HEK293 (cell line): ENCODE data around the gene PALB2.

Experiments
- CTCF ChIA-PET: fragments of 350-600 bp; formaldehyde crosslinking; extraction: SDS; loops from one replicate; lab custom pipeline; 2021; ENCODE audit warnings: antibody characterized with exemption; lab: Yijun Ruan, JAX
- POLR2A ChIA-PET: fragments of 300-600 bp; formaldehyde crosslinking; extraction: SDS; loops from one replicate; lab custom pipeline; 2020; ENCODE audit warnings: antibody characterized with exemption, inconsistent platforms; lab: Yijun Ruan, JAX
- H3K27ac ChIP-seq: fragments of 200-500 bp; sonication (Bioruptor generic); 2 replicates; pipeline ENCODE4 v1.5.1; 2014; ENCODE audit warnings: low read depth, low read length, control low read depth, inconsistent platforms; ENCODE audit errors: extremely low read depth
- H3K36me3 ChIP-seq, 2 experiments: fragments of 200-500 bp in 1 of 2; sonication (Bioruptor generic) in 1 of 2; 1 replicate in 1 of 2; 2 replicates in 1 of 2; pipeline ENCODE4 v1.5.1; 2014 to 2017; ENCODE audit warnings: inconsistent platforms in 2 of 2, low read length in 2 of 2; ENCODE audit not compliant: control insufficient read depth in 2 of 2, insufficient read depth in 1 of 2
- H3K4me1 ChIP-seq: fragments of 200-500 bp; sonication (Bioruptor generic); 2 replicates; pipeline ENCODE4 v1.5.1; 2014; ENCODE audit warnings: mild to moderate bottlenecking, low read length, inconsistent platforms; ENCODE audit not compliant: control insufficient read depth, insufficient read depth
- H3K4me3 ChIP-seq: 2 replicates; pipeline ENCODE4 v1.5.1; 2011; ENCODE audit warnings: low read depth, mild to moderate bottlenecking, control low read depth, low read length, moderate library complexity
- H3K9me3 ChIP-seq: fragments of 200-500 bp; sonication (Bioruptor generic); 2 replicates; pipeline ENCODE4 v1.5.1; 2014; ENCODE audit warnings: low read depth, low read length, inconsistent platforms; ENCODE audit not compliant: control insufficient read depth, insufficient read depth
- GFI1B ChIP-seq: fragments of 450-650 bp; formaldehyde crosslinking; IDR thresholded peaks from 2 replicates; pipeline ENCODE4 v1.5.1; 2016; ENCODE audit warnings: missing biosample characterization, missing genetic modification characterization
- MZF1 ChIP-seq: fragments of 450-650 bp; formaldehyde crosslinking; IDR thresholded peaks from 2 replicates; pipeline ENCODE4 v1.5.1; 2017; ENCODE audit warnings: missing biosample characterization, missing genetic modification characterization, borderline replicate concordance
- ZNF146 ChIP-seq: fragments of 450-650 bp; formaldehyde crosslinking; IDR thresholded peaks from 2 replicates; pipeline ENCODE4 v1.5.1; 2016; ENCODE audit warnings: missing biosample characterization, missing genetic modification characterization
- ZNF214 ChIP-seq: fragments of 450-650 bp; formaldehyde crosslinking; IDR thresholded peaks from 2 replicates; pipeline ENCODE4 v1.5.1; 2017; ENCODE audit warnings: missing biosample characterization, mild to moderate bottlenecking, missing genetic modification characterization, borderline replicate concordance
- ZNF221 ChIP-seq: fragments of 450-650 bp; formaldehyde crosslinking; IDR thresholded peaks from 2 replicates; pipeline ENCODE4 v1.5.1; 2017; ENCODE audit warnings: missing biosample characterization, missing genetic modification characterization, borderline replicate concordance
- ZNF239 ChIP-seq: fragments of 450-650 bp; formaldehyde crosslinking; IDR thresholded peaks from 2 replicates; pipeline ENCODE4 v1.5.1; 2016; ENCODE audit warnings: missing biosample characterization, missing genetic modification characterization
- ZNF274 ChIP-seq, 2 experiments: fragments of 200-500 bp in 1 of 2; fragments of 450-650 bp in 1 of 2; sonication (Bioruptor generic) in 1 of 2; formaldehyde crosslinking in 1 of 2; IDR thresholded peaks; 2 replicates each; pipeline versions ENCODE4 v1.5.1 to v1.6.1; 2014 to 2016; ENCODE audit warnings: borderline replicate concordance in 1 of 2, inconsistent platforms in 1 of 2, low read length in 1 of 2, missing biosample characterization in 1 of 2, missing genetic modification characterization in 1 of 2
- ZNF292 ChIP-seq: fragments of 450-650 bp; formaldehyde crosslinking; IDR thresholded peaks from 2 replicates; pipeline ENCODE4 v1.5.1; 2016; ENCODE audit warnings: low read depth, missing biosample characterization, missing genetic modification characterization, borderline replicate concordance
- ZNF354C ChIP-seq: fragments of 450-650 bp; formaldehyde crosslinking; IDR thresholded peaks from 2 replicates; pipeline ENCODE4 v1.5.1; 2016; ENCODE audit warnings: missing biosample characterization, missing genetic modification characterization, low read depth, borderline replicate concordance
- ZNF670 ChIP-seq: fragments of 450-650 bp; formaldehyde crosslinking; IDR thresholded peaks from 2 replicates; pipeline ENCODE4 v1.5.1; 2016; ENCODE audit warnings: missing biosample characterization, missing genetic modification characterization, low read depth
- ZNF701 ChIP-seq: fragments of 450-650 bp; formaldehyde crosslinking; IDR thresholded peaks from 2 replicates; pipeline ENCODE4 v1.5.1; 2016; ENCODE audit warnings: missing biosample characterization, missing genetic modification characterization
- ZNF837 ChIP-seq: fragments of 450-650 bp; formaldehyde crosslinking; IDR thresholded peaks from 2 replicates; pipeline ENCODE4 v1.5.1; 2016; ENCODE audit warnings: missing biosample characterization, missing genetic modification characterization
- TF ChIP-seq, protein P1 (sequence below): fragments of 450-650 bp; formaldehyde crosslinking; conservative IDR thresholded peaks from 2 replicates; pipeline ENCODE4 v1.5.1; 2016; ENCODE audit warnings: low read depth, missing biosample characterization, missing genetic modification characterization
- TF ChIP-seq, protein P2 (sequence below): fragments of 450-650 bp; formaldehyde crosslinking; IDR thresholded peaks from 2 replicates; pipeline ENCODE4 v1.5.1; 2016; ENCODE audit warnings: missing biosample characterization, missing genetic modification characterization
- TF ChIP-seq, protein P3 (sequence below): fragments of 450-650 bp; formaldehyde crosslinking; IDR thresholded peaks from 2 replicates; pipeline ENCODE4 v1.5.1; 2017; ENCODE audit warnings: missing biosample characterization, missing genetic modification characterization
- TF ChIP-seq, protein P4 (sequence below): fragments of 450-650 bp; formaldehyde crosslinking; IDR thresholded peaks from 2 replicates; pipeline ENCODE4 v1.5.1; 2016; ENCODE audit warnings: missing biosample characterization, missing genetic modification characterization
- TF ChIP-seq, protein P5 (sequence below): fragments of 450-650 bp; formaldehyde crosslinking; IDR thresholded peaks from 2 replicates; pipeline ENCODE4 v1.5.1; 2016; ENCODE audit warnings: missing biosample characterization, missing genetic modification characterization
- TF ChIP-seq, protein P6 (sequence below): fragments of 450-650 bp; formaldehyde crosslinking; IDR thresholded peaks from 2 replicates; pipeline ENCODE4 v1.5.1; 2016; ENCODE audit warnings: missing biosample characterization, missing genetic modification characterization
- TF ChIP-seq, protein P7 (sequence below): fragments of 450-650 bp; formaldehyde crosslinking; IDR thresholded peaks from 2 replicates; pipeline ENCODE4 v1.5.1; 2016; ENCODE audit warnings: missing biosample characterization, missing genetic modification characterization

The PALB2 gene

DNA sequence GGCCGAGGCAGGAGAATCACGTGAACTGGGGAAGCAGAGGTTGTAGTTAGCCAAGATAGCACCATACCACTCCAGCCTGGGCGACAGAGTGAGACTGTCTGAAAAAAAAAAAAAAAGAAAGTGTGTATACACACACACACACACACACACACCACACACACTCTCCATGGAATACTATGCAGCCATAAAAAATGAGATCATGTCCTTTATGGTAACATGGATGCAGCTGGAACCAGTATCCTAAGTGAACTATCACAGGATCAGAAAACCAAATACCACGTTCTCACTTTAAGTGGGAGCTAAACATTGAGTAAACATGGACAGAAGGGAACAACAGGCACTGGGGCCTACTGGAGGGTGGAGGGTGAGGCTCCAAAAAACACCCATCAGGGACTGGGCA, 61.7 kb downstream of the PALB2 start:
- Histone ChIP-seq H3K36me3 (peaks cover 6 to 71% of the 10 kb centered on the region in 2 experiments; a peak in 2 of 3 replicates), H3K9me3 (no peaks in the 10 kb centered on the region), H3K4me1 (no peaks in the 10 kb centered on the region), H3K27ac (no peak overlapping the region), H3K4me3 (no peak overlapping the region)
- POLR2A ChIA-PET = interaction anchor here (0.7 to 1.9 kb wide), 2 partner anchors 22 to 613 kb away, joined by 4 read pairs; partner anchors contain the start of genes EARS2 and UBFD1
- TF ChIP-seq, protein P1, sequence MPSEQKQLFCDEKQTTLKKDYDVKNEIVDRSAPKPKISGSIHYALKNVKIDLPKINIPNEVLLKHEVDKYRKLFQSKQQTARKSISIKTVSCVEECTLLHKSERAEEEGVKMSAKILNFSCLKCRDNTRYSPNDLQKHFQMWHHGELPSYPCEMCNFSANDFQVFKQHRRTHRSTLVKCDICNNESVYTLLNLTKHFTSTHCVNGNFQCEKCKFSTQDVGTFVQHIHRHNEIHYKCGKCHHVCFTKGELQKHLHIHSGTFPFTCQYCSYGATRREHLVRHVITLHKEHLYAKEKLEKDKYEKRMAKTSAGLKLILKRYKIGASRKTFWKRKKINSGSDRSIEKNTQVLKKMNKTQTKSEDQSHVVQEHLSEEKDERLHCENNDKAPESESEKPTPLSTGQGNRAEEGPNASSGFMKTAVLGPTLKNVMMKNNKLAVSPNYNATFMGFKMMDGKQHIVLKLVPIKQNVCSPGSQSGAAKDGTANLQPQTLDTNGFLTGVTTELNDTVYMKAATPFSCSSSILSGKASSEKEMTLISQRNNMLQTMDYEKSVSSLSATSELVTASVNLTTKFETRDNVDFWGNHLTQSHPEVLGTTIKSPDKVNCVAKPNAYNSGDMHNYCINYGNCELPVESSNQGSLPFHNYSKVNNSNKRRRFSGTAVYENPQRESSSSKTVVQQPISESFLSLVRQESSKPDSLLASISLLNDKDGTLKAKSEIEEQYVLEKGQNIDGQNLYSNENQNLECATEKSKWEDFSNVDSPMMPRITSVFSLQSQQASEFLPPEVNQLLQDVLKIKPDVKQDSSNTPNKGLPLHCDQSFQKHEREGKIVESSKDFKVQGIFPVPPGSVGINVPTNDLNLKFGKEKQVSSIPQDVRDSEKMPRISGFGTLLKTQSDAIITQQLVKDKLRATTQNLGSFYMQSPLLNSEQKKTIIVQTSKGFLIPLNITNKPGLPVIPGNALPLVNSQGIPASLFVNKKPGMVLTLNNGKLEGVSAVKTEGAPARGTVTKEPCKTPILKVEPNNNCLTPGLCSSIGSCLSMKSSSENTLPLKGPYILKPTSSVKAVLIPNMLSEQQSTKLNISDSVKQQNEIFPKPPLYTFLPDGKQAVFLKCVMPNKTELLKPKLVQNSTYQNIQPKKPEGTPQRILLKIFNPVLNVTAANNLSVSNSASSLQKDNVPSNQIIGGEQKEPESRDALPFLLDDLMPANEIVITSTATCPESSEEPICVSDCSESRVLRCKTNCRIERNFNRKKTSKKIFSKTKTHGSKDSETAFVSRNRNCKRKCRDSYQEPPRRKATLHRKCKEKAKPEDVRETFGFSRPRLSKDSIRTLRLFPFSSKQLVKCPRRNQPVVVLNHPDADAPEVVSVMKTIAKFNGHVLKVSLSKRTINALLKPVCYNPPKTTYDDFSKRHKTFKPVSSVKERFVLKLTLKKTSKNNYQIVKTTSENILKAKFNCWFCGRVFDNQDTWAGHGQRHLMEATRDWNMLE = no peak
- TF ChIP-seq, protein P2, sequence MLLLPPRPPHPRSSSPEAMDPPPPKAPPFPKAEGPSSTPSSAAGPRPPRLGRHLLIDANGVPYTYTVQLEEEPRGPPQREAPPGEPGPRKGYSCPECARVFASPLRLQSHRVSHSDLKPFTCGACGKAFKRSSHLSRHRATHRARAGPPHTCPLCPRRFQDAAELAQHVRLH (tag by site-specific recombination) = peak; percentile 89
- TF ChIP-seq ZNF837 (tag by site-specific recombination) (no peak), ZNF146 (peak; percentile 100), ZNF239 (tag by site-specific recombination) (0 out of 2 replicates have a peak, but pooled peaks have one; percentile 14), MZF1 (tag by site-specific recombination) (no peak), GFI1B (tag by site-specific recombination) (no peak)
- TF ChIP-seq, protein P3, sequence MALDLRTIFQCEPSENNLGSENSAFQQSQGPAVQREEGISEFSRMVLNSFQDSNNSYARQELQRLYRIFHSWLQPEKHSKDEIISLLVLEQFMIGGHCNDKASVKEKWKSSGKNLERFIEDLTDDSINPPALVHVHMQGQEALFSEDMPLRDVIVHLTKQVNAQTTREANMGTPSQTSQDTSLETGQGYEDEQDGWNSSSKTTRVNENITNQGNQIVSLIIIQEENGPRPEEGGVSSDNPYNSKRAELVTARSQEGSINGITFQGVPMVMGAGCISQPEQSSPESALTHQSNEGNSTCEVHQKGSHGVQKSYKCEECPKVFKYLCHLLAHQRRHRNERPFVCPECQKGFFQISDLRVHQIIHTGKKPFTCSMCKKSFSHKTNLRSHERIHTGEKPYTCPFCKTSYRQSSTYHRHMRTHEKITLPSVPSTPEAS (tag by site-specific recombination) = peak; percentile 54
- CTCF ChIA-PET = no interaction called here

DNA sequence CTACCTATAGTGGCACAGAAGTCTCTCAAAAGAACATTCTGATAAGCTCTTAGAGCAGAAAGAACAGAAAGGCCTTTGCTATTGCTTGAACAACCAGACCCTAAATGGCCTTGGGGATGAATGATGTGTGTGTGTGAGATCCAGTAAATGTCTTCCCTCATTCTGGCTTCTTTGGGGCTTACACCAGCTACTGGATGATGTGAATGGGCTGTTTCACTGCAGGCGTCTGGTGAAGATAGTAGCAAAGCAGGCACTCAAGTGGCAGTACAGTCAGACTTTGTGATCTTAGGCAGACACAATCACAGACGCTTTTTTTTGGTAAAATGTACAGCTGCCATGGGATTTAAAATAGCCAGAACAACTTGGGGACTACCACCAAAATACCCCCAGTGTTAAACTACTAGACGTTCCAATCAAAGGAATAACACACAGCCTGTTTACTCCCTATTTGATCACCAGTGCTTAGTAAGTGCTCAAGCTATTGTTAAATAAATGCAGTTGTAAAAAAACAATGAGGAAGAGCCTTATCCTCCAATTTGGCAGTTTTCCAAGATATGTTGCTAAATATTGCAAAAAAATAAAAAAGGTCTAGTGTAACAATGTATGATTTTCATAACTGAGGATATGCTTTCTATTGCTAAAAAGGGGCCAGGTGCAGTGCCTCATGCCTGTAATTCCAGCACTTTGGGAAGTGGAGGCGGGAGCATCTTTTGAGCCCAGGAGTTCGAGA, 62.8 kb downstream of the PALB2 start:
- Histone ChIP-seq H3K9me3 (no peaks in the 10 kb centered on the region), H3K4me3 (no peak overlapping the region), H3K4me1 (no peaks in the 10 kb centered on the region), H3K27ac (no peak overlapping the region), H3K36me3 (peaks cover 6 to 78% of the 10 kb centered on the region in 2 experiments; a peak in 2 of 3 replicates)
- CTCF ChIA-PET = interaction anchor here (0.8 to 1.2 kb wide), 2 partner anchors 18 to 21 kb away, joined by 4 to 5 read pairs; partner anchors contain the start of genes NDUFAB1 and UBFD1
- POLR2A ChIA-PET = interaction anchor here (1.9 kb wide), 1 partner anchor 21 kb away, joined by 4 read pairs; the partner anchor contains the start of genes EARS2 and UBFD1
- no peak for TF ChIP-seq ZNF354C
- TF ChIP-seq ZNF670 (tag by site-specific recombination) = no peak
- TF ChIP-seq ZNF292 (tag by site-specific recombination) = no peak
- TF ChIP-seq, protein P4, sequence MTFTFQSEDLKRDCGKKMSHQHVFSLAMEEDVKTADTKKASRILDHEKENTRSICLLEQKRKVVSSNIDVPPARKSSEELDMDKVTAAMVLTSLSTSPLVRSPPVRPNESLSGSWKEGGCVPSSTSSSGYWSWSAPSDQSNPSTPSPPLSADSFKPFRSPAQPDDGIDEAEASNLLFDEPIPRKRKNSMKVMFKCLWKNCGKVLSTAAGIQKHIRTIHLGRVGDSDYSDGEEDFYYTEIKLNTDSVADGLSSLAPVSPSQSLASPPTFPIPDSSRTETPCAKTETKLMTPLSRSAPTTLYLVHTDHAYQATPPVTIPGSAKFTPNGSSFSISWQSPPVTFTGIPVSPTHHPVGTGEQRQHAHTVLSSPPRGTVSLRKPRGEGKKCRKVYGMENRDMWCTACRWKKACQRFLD = no peak
- TF ChIP-seq, protein P5, sequence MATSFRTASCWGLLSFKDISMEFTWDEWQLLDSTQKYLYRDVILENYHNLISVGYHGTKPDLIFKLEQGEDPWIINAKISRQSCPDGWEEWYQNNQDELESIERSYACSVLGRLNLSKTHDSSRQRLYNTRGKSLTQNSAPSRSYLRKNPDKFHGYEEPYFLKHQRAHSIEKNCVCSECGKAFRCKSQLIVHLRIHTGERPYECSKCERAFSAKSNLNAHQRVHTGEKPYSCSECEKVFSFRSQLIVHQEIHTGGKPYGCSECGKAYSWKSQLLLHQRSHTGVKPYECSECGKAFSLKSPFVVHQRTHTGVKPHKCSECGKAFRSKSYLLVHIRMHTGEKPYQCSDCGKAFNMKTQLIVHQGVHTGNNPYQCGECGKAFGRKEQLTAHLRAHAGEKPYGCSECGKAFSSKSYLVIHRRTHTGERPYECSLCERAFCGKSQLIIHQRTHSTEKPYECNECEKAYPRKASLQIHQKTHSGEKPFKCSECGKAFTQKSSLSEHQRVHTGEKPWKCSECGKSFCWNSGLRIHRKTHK (tag by site-specific recombination) = no peak
- no peak for TF ChIP-seq ZNF221 (tag by site-specific recombination)
- TF ChIP-seq ZNF274 (IDR thresholded peaks at IDR 0.05; ENCODE audit: low read length) = no peak
- no peak for TF ChIP-seq ZNF274 (tag by site-specific recombination; IDR thresholded peaks at IDR 0.05; ENCODE audit: borderline replicate concordance)
- TF ChIP-seq ZNF214 (tag by site-specific recombination) = no peak
- no peak for TF ChIP-seq ZNF701 (tag by site-specific recombination)
- TF ChIP-seq, protein P6, sequence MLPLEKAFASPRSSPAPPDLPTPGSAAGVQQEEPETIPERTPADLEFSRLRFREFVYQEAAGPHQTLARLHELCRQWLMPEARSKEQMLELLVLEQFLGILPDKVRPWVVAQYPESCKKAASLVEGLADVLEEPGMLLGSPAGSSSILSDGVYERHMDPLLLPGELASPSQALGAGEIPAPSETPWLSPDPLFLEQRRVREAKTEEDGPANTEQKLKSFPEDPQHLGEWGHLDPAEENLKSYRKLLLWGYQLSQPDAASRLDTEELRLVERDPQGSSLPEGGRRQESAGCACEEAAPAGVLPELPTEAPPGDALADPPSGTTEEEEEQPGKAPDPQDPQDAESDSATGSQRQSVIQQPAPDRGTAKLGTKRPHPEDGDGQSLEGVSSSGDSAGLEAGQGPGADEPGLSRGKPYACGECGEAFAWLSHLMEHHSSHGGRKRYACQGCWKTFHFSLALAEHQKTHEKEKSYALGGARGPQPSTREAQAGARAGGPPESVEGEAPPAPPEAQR (tag by site-specific recombination) = no peak
- TF ChIP-seq, protein P7, sequence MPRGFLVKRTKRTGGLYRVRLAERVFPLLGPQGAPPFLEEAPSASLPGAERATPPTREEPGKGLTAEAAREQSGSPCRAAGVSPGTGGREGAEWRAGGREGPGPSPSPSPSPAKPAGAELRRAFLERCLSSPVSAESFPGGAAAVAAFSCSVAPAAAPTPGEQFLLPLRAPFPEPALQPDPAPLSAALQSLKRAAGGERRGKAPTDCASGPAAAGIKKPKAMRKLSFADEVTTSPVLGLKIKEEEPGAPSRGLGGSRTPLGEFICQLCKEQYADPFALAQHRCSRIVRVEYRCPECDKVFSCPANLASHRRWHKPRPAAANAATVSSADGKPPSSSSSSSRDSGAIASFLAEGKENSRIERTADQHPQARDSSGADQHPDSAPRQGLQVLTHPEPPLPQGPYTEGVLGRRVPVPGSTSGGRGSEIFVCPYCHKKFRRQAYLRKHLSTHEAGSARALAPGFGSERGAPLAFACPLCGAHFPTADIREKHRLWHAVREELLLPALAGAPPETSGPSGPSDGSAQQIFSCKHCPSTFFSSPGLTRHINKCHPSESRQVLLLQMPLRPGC (tag by site-specific recombination) = no peak
